Measurements from ENCODE around the gene LAMTOR1. TPM values are rescaled to one million over a fixed set of nuclear protein-coding genes. Genes with fewer than 3 reads are reported as not detected.

The LAMTOR1 gene
- total RNA-seq, 1 donor from 2014 or later, result 201 TPM

GRCh38 chr11:72069200-72069599 lies 33.9 kb downstream of the LAMTOR1 start:
- no peak for TF ChIP-seq CTCF (IDR thresholded peaks at IDR 0.05; ENCODE audit: insufficient read depth, low read length, poor library complexity, severe bottlenecking)
- Histone ChIP-seq H3K27me3 (ENCODE audit: control insufficient read depth, insufficient read depth, low read length) (no peaks in the 10 kb centered on the region), H3K36me3 (ENCODE audit: control insufficient read depth, insufficient read depth, low read length) (peaks cover 1% of the 10 kb centered on the region), H3K4me3 (ENCODE audit: low read depth, low read length) (no peak overlapping the region)
- DNase-seq (ENCODE audit: low read depth), result no peak

GRCh38 chr11:72067676-72068075 lies 35.4 kb downstream of the LAMTOR1 start:
- Histone ChIP-seq H3K36me3 (ENCODE audit: control insufficient read depth, insufficient read depth, low read length) (peaks cover 1% of the 10 kb centered on the region), H3K4me3 (ENCODE audit: low read depth, low read length) (no peak overlapping the region), H3K27me3 (ENCODE audit: control insufficient read depth, insufficient read depth, low read length) (no peaks in the 10 kb centered on the region)
- TF ChIP-seq CTCF (IDR thresholded peaks at IDR 0.05; ENCODE audit: insufficient read depth, low read length, poor library complexity, severe bottlenecking), result no peak
- DNase-seq (ENCODE audit: low read depth), result no peak

- no peak for DNase-seq (ENCODE audit: low read depth)
- no peaks in the 10 kb centered on the region for H3K27me3 ChIP-seq (ENCODE audit: control insufficient read depth, insufficient read depth, low read length)
- no peak overlapping the region for H3K4me3 ChIP-seq (ENCODE audit: low read depth, low read length)
- H3K36me3 ChIP-seq (ENCODE audit: control insufficient read depth, insufficient read depth, low read length), result peaks cover 1% of the 10 kb centered on the region
- TF ChIP-seq CTCF (IDR thresholded peaks at IDR 0.05; ENCODE audit: insufficient read depth, low read length, poor library complexity, severe bottlenecking), result no peak
Measured at GRCh38 chr11:72067266-72067665, 35.8 kb downstream of the LAMTOR1 start.

- DNase-seq (ENCODE audit: low read depth), result no peak
- Histone ChIP-seq H3K4me3 (ENCODE audit: low read depth, low read length) (no peak overlapping the region), H3K36me3 (ENCODE audit: control insufficient read depth, insufficient read depth, low read length) (peaks cover 1% of the 10 kb centered on the region), H3K27me3 (ENCODE audit: control insufficient read depth, insufficient read depth, low read length) (no peaks in the 10 kb centered on the region)
- TF ChIP-seq CTCF (IDR thresholded peaks at IDR 0.05; ENCODE audit: insufficient read depth, low read length, poor library complexity, severe bottlenecking), result no peak
Measured at GRCh38 chr11:72066855-72067254, 36.2 kb downstream of the LAMTOR1 start.

GRCh38 chr11:72061739-72062396 lies 41.2 kb downstream of the LAMTOR1 start:
- no peak for TF ChIP-seq CTCF (IDR thresholded peaks at IDR 0.05; ENCODE audit: insufficient read depth, low read length, poor library complexity, severe bottlenecking)
- no peak overlapping the region for H3K4me3 ChIP-seq (ENCODE audit: low read depth, low read length)
- H3K27me3 ChIP-seq (ENCODE audit: control insufficient read depth, insufficient read depth, low read length), result no peaks in the 10 kb centered on the region
- H3K36me3 ChIP-seq (ENCODE audit: control insufficient read depth, insufficient read depth, low read length), result no peaks in the 10 kb centered on the region
- no peak for DNase-seq (ENCODE audit: low read depth)

- Histone ChIP-seq H3K4me3 (ENCODE audit: low read depth, low read length) (no peak overlapping the region), H3K36me3 (ENCODE audit: control insufficient read depth, insufficient read depth, low read length) (no peaks in the 10 kb centered on the region), H3K27me3 (ENCODE audit: control insufficient read depth, insufficient read depth, low read length) (no peaks in the 10 kb centered on the region)
- no peak for DNase-seq (ENCODE audit: low read depth)
- no peak for TF ChIP-seq CTCF (IDR thresholded peaks at IDR 0.05; ENCODE audit: insufficient read depth, low read length, poor library complexity, severe bottlenecking)
Measured at GRCh38 chr11:72058416-72059034, 44.6 kb downstream of the LAMTOR1 start.
